ENCODE results near the gene HOXB8. TPM values are rescaled to one million over a fixed set of nuclear protein-coding genes. Genes with fewer than 3 reads are reported as not detected.
A peak's percentile ranks its signal among the peaks of the same experiment; 100 is the strongest.

HOXB8 gene
- total and polyA plus RNA-seq, 2 experiments from 2014 or later = not detected

DNA sequence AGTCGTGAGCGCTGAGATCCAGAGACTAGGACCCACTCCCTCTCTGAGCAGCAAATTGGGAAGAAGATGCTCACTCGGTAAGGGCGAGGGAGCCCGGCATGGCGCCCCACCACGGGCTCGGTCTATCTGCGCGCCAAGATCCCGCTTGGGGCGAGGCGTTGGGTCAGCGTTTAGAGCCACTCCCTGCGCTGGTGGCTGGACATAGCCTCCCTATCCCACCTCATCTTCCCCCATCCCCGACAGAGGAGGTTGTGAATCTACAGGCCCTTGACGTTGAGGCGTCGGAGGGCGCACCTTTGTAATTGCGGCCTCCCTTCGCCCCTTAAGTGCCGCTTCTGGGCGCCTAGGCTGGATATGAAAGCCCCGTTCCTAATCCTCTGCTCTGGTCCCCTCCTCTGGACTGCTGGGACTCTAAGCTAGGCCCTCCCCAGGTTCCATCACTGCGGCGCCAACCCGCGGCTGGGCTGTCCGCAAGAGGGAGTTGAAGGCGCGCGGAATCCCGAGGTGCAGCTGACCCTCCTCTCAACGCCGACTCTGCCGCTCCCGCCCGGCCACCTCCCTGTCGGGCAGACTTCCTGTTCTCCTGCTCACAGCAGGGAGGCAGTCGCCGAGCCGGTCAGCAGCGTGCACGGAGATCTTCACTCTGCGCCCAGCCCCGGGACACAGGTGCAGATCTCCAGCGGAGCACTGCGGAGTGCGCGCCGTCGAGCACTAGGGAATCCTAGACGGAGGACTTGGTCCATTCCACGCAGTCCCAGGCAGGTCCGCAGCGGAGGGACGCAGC, 27.2 kb upstream of the HOXB8 start:
- H3K27me3 ChIP-seq (ENCODE audit: insufficient read depth) = peaks cover 100% of the 10 kb centered on the region
- DNase-seq (ENCODE audit: low spot score) = peak; percentile 90
- H3K9me2 ChIP-seq (ENCODE audit: insufficient read depth) = no peaks in the 10 kb centered on the region
- H3K27me3 Mint-ChIP-seq (ENCODE audit: insufficient read depth, low read depth, poor library complexity) = peaks cover 100% of the 10 kb centered on the region
- H3K4me1 Mint-ChIP-seq = peaks cover 19% of the 10 kb centered on the region
- H3K79me2 ChIP-seq (replicated peaks; ENCODE audit: insufficient read depth) = no peaks in the 10 kb centered on the region
- H3K9me3 Mint-ChIP-seq = no peaks in the 10 kb centered on the region; the same call in 2 of the 3 replicates
- TF ChIP-seq, protein P1, sequence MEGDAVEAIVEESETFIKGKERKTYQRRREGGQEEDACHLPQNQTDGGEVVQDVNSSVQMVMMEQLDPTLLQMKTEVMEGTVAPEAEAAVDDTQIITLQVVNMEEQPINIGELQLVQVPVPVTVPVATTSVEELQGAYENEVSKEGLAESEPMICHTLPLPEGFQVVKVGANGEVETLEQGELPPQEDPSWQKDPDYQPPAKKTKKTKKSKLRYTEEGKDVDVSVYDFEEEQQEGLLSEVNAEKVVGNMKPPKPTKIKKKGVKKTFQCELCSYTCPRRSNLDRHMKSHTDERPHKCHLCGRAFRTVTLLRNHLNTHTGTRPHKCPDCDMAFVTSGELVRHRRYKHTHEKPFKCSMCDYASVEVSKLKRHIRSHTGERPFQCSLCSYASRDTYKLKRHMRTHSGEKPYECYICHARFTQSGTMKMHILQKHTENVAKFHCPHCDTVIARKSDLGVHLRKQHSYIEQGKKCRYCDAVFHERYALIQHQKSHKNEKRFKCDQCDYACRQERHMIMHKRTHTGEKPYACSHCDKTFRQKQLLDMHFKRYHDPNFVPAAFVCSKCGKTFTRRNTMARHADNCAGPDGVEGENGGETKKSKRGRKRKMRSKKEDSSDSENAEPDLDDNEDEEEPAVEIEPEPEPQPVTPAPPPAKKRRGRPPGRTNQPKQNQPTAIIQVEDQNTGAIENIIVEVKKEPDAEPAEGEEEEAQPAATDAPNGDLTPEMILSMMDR (conservative IDR thresholded peaks at IDR 0.05; ENCODE audit: low read depth in 2 of 2) = peak; percentile 28 to 49
- TF ChIP-seq, protein P2, sequence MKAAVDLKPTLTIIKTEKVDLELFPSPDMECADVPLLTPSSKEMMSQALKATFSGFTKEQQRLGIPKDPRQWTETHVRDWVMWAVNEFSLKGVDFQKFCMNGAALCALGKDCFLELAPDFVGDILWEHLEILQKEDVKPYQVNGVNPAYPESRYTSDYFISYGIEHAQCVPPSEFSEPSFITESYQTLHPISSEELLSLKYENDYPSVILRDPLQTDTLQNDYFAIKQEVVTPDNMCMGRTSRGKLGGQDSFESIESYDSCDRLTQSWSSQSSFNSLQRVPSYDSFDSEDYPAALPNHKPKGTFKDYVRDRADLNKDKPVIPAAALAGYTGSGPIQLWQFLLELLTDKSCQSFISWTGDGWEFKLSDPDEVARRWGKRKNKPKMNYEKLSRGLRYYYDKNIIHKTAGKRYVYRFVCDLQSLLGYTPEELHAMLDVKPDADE (IDR thresholded peaks at IDR 0.05) = peak; percentile 68; the same call in 1 of the 2 replicates
- TF ChIP-seq CREB1 (CRISPR knock-in tag; IDR thresholded peaks at IDR 0.05; ENCODE audit: low read depth) (no peak), EZH2phosphoT487 (IDR thresholded peaks at IDR 0.05; ENCODE audit: unreplicated experiment) (no peak), ZNF114 (CRISPR knock-in tag; IDR thresholded peaks at IDR 0.05) (no peak), JUNB (IDR thresholded peaks at IDR 0.05; ENCODE audit: unreplicated experiment) (no peak), ZNF331 (CRISPR knock-in tag; IDR thresholded peaks at IDR 0.05; ENCODE audit: low read depth) (no peak), POLR2AphosphoS5 (IDR thresholded peaks at IDR 0.05; ENCODE audit: low read depth) (peak; percentile 28; the same call in 1 of the 2 replicates), EZH2 (IDR thresholded peaks at IDR 0.05; ENCODE audit: low read depth, unreplicated experiment) (peak; percentile 85), NANOG (IDR thresholded peaks at IDR 0.05; ENCODE audit: borderline replicate concordance) (no peak), STAT1 (IDR thresholded peaks at IDR 0.05; ENCODE audit: unreplicated experiment) (no peak)
- TF ChIP-seq, protein P3, sequence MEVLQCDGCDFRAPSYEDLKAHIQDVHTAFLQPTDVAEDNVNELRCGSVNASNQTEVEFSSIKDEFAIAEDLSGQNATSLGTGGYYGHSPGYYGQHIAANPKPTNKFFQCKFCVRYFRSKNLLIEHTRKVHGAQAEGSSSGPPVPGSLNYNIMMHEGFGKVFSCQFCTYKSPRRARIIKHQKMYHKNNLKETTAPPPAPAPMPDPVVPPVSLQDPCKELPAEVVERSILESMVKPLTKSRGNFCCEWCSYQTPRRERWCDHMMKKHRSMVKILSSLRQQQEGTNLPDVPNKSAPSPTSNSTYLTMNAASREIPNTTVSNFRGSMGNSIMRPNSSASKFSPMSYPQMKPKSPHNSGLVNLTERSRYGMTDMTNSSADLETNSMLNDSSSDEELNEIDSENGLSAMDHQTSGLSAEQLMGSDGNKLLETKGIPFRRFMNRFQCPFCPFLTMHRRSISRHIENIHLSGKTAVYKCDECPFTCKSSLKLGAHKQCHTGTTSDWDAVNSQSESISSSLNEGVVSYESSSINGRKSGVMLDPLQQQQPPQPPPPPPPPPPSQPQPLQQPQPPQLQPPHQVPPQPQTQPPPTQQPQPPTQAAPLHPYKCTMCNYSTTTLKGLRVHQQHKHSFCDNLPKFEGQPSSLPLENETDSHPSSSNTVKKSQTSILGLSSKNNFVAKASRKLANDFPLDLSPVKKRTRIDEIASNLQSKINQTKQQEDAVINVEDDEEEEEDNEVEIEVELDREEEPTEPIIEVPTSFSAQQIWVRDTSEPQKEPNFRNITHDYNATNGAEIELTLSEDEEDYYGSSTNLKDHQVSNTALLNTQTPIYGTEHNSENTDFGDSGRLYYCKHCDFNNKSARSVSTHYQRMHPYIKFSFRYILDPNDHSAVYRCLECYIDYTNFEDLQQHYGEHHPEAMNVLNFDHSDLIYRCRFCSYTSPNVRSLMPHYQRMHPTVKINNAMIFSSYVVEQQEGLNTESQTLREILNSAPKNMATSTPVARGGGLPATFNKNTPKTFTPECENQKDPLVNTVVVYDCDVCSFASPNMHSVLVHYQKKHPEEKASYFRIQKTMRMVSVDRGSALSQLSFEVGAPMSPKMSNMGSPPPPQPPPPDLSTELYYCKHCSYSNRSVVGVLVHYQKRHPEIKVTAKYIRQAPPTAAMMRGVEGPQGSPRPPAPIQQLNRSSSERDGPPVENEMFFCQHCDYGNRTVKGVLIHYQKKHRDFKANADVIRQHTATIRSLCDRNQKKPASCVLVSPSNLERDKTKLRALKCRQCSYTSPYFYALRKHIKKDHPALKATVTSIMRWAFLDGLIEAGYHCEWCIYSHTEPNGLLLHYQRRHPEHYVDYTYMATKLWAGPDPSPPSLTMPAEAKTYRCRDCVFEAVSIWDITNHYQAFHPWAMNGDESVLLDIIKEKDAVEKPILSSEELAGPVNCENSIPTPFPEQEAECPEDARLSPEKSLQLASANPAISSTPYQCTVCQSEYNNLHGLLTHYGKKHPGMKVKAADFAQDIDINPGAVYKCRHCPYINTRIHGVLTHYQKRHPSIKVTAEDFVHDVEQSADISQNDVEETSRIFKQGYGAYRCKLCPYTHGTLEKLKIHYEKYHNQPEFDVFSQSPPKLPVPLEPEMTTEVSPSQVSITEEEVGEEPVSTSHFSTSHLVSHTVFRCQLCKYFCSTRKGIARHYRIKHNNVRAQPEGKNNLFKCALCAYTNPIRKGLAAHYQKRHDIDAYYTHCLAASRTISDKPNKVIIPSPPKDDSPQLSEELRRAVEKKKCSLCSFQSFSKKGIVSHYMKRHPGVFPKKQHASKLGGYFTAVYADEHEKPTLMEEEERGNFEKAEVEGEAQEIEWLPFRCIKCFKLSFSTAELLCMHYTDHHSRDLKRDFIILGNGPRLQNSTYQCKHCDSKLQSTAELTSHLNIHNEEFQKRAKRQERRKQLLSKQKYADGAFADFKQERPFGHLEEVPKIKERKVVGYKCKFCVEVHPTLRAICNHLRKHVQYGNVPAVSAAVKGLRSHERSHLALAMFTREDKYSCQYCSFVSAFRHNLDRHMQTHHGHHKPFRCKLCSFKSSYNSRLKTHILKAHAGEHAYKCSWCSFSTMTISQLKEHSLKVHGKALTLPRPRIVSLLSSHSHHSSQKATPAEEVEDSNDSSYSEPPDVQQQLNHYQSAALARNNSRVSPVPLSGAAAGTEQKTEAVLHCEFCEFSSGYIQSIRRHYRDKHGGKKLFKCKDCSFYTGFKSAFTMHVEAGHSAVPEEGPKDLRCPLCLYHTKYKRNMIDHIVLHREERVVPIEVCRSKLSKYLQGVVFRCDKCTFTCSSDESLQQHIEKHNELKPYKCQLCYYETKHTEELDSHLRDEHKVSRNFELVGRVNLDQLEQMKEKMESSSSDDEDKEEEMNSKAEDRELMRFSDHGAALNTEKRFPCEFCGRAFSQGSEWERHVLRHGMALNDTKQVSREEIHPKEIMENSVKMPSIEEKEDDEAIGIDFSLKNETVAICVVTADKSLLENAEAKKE (CRISPR knock-in tag; IDR thresholded peaks at IDR 0.05) = no peak
- TF ChIP-seq, protein P4, sequence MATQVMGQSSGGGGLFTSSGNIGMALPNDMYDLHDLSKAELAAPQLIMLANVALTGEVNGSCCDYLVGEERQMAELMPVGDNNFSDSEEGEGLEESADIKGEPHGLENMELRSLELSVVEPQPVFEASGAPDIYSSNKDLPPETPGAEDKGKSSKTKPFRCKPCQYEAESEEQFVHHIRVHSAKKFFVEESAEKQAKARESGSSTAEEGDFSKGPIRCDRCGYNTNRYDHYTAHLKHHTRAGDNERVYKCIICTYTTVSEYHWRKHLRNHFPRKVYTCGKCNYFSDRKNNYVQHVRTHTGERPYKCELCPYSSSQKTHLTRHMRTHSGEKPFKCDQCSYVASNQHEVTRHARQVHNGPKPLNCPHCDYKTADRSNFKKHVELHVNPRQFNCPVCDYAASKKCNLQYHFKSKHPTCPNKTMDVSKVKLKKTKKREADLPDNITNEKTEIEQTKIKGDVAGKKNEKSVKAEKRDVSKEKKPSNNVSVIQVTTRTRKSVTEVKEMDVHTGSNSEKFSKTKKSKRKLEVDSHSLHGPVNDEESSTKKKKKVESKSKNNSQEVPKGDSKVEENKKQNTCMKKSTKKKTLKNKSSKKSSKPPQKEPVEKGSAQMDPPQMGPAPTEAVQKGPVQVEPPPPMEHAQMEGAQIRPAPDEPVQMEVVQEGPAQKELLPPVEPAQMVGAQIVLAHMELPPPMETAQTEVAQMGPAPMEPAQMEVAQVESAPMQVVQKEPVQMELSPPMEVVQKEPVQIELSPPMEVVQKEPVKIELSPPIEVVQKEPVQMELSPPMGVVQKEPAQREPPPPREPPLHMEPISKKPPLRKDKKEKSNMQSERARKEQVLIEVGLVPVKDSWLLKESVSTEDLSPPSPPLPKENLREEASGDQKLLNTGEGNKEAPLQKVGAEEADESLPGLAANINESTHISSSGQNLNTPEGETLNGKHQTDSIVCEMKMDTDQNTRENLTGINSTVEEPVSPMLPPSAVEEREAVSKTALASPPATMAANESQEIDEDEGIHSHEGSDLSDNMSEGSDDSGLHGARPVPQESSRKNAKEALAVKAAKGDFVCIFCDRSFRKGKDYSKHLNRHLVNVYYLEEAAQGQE (IDR thresholded peaks at IDR 0.05; ENCODE audit: unreplicated experiment) = no peak
- peaks cover 53% of the 10 kb centered on the region for H3F3A ChIP-seq (replicated peaks; ENCODE audit: low read depth)
- ATAC-seq = peak; percentile 67
- peak overlapping the region; percentile 67 for H3K4me2 ChIP-seq
- no peak overlapping the region for H3K27ac ChIP-seq (ENCODE audit: low read depth)
- peak overlapping the region; percentile 41; the same call in 1 of the 2 replicates for H3K4me3 ChIP-seq
- peak overlapping the region; percentile 39; the same call in 2 of the 3 replicates for H3K4me3 Mint-ChIP-seq
- no peaks in the 10 kb centered on the region; the same call in 2 of the 3 replicates for H3K36me3 Mint-ChIP-seq (ENCODE audit: low read depth)
- peaks cover 22% of the 10 kb centered on the region for H3K4me1 ChIP-seq (ENCODE audit: insufficient read depth)
- H3K27ac Mint-ChIP-seq = no peak overlapping the region
- 0 out of 2 replicates have a peak overlapping the region, but pooled peaks have one; percentile 14 for H2AFZ ChIP-seq
- no peaks in the 10 kb centered on the region; the same call in 1 of the 2 replicates for H3K36me3 ChIP-seq (ENCODE audit: insufficient read depth)
- H4K20me1 ChIP-seq (replicated peaks; ENCODE audit: insufficient read depth) = peaks cover 49% of the 10 kb centered on the region
